Measurements from ENCODE around the gene ACAD9. TPM values are rescaled to one million over a fixed set of nuclear protein-coding genes. Genes with fewer than 3 reads are reported as not detected.
"Not testable (repeated sequence)": the region's sequence is repeated elsewhere in the genome, so short reads cannot be mapped to it uniquely, and the experiment has no call there.

ACAD9 gene
- total RNA-seq, 1 donor from 2014 or later, result 32.7 TPM

DNA sequence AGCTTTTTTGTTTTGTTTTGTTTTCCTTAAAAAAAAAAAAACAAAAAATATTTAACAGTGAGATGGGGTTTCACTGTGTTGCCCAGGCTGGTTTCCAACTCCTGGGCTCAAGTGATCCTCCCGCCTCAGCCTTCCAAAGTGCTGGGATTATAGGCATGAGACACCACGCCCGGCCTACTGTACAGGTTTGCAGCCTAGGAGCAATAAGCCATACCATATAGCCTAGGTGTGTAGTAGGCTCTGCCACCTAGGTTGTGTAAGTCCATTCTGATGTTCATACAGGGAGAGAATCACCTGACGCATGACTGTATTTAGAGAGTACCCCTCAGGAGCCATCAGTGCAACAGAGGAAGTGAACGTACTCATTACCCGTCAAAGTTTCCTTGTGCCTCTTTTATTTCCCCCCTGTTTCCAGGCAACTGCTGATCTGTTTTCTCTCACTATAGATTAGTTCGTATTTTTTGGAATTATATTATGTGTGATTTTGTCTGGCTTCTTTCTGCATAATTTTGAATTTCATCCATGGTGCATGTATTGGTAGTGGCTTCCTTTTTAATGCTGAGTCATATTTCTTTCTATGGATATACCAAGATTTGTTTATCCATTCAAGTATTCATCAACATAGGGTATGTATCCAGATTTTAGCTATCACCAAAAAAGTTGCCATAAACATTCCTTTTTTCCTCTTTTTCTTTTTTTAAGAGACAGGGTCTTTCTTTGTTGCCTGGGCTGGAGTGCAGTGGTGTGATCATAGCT lies 9.9 kb downstream of the ACAD9 start:
- no peak for DNase-seq (ENCODE audit: low read depth in 2 of 2)

- no peak for DNase-seq (ENCODE audit: low read depth in 2 of 2)
Measured at GRCh38 chr3:128895843-128896697, 16.6 kb downstream of the ACAD9 start.

DNA sequence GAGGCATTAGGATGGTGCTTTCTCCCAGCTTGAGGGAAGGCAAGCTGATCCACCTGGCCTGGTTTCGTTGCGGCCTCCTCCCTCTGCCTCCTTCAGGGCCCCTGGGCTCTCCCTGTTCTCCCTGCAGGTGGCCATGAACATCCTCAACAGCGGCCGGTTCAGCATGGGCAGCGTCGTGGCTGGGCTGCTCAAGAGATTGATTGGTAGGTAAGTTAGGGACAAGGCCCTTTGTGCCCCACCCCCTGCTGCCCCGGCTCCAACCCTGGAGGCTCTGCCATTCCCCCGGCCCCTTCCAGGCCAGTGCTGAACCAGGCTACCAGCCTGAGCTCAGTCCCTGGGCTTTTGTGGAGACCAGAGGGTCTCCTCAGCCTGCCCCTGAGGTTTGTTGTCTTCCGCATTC lies 23.0 kb downstream of the ACAD9 start:
- no peak for DNase-seq (ENCODE audit: low read depth in 2 of 2)

DNA sequence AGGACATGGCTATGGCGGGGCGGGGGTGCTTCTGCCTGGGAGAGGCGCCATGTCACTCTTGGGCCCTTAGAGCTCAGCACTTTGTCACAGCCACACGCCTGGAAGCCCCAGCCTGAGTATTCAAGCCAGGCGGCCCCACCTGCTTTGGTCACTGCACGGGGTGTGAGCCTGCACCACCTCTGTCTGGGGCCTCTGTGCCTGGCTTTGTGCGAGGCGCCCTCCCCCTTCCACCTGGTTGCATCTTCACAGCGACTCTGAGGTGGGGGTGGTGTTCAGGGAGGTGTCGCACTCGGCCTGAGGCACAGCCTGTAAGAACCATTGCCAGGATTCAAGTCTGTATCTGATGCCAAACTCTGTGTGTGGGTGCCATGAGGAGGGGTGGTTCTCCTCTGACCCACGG lies 24.1 kb downstream of the ACAD9 start:
- DNase-seq (ENCODE audit: low read depth in 2 of 2), result no peak

GRCh38 chr3:128906031-128906803 lies 26.8 kb downstream of the ACAD9 start:
- DNase-seq (ENCODE audit: low read depth in 2 of 2), result no peak

GRCh38 chr3:128906804-128907525 lies 27.5 kb downstream of the ACAD9 start:
- DNase-seq (ENCODE audit: low read depth in 2 of 2), result no peak

- no peak for DNase-seq (ENCODE audit: low read depth in 2 of 2)
Measured at GRCh38 chr3:128907706-128908445, 28.5 kb downstream of the ACAD9 start.

DNA sequence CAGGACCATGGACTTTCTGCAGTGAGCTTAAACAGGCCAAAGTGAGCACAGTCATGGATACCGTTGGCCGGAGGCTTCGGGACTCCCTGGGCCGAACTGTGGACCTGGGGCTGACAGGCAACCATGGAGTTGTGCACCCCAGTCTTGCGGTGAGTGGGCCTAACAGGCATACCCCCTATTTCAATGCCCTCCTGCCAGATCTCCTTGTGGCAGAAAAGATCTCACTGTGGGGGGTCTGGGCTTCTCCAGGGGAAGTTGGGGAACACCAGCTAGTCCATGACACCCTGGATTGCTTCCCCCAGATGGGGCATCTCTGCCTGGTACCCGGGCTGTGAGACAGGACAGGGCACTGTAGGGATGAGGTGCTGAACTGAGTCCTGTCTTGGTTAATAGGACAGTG lies 29.5 kb downstream of the ACAD9 start:
- no peak for DNase-seq (ENCODE audit: low read depth in 2 of 2)

DNA sequence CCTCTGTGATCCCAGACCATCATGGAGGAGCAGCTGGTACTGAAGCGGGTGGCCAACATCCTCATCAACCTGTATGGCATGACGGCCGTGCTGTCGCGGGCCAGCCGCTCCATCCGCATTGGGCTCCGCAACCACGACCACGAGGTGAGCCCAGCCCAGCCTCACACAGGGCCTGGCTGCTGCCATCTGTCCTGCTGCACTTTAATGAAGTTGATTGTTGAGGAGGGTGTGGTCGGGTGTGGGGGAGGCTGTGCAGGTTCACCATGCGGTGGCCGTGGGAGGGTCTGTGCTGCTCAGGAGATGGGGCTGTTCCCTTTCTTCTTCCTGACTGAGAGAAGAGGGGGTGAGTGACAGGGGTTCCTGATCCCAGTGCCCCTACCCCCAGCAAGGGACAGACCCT lies 30.6 kb downstream of the ACAD9 start:
- DNase-seq (ENCODE audit: low read depth in 2 of 2), result no peak

GRCh38 chr3:128911911-128912310 lies 32.5 kb downstream of the ACAD9 start:
- DNase-seq (ENCODE audit: low read depth in 2 of 2), result no peak

GRCh38 chr3:128914966-128915645 lies 35.7 kb downstream of the ACAD9 start:
- DNase-seq (ENCODE audit: low read depth in 2 of 2), result no peak

GRCh38 chr3:128917291-128917690 lies 37.9 kb downstream of the ACAD9 start:
- DNase-seq (ENCODE audit: low read depth in 2 of 2), result no peak

DNA sequence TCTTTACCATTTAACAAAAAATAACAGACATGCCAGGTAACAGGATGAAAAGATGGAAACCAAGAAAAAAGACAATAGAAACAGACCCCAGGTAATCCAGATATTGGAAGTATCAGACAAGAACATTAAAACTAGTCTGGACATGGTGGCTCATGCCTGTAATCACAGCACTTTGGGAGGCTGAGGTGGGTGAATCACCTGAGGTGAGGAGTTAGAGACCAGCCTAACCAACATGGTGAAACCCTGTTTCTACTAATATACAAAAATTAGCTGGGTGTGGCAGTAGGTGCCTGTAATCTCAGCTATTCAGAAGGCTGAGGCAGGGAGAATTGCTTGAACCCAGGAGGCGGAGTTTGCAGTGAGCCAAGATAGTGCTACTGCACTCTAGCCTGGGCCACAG lies 40.6 kb downstream of the ACAD9 start:
- DNase-seq (ENCODE audit: low read depth in 2 of 2), result no peak

DNA sequence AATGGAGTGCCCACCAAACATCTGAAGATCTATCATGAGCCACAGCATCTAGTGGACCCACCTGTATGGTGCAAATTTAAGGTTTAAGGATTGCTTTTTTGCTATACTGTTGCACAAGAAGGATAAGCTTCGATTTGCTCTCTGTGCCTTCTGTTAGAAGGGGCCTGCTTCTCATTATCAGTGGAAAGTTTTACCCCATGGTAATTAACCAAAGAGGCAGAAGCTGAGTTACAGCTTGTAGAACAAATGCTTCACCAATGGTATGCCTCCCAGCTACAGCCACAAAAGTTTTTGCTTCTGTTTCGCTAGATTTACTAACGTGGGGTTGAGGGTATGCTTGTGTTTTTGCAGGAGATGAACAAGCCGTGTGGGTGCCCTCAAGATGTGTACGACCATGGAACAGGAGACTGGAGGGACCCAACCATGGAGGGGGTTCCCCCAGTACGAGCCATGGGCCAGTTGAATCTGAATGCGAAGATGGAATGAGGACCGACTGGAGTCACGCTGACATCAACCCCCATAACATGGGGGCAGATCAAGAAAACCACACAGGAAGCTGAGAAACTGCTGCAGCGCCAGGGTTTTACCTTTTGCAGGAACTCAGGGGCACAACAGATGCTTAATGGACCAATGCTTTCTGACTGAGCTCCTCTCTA lies 43.5 kb downstream of the ACAD9 start:
- no peak for DNase-seq (ENCODE audit: low read depth in 2 of 2)

DNA sequence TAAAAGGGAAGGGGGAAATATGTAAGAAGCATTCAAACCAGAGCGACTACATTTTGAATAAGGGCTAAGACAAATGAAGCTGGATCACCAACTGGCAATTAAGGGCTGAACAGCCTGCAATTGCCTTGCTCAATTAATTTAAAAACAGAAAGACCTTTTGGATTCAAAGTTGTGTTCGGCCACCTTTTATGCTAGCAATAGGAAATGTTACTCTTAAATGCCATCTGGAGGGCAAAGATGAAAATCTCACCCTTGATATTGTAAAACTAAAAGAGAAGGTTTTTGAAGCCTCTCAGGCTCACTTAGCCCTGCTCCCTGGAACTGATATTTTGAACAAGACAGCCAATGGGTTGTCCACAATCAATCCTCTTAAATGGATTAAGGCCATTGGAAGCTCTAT lies 44.2 kb downstream of the ACAD9 start:
- DNase-seq (ENCODE audit: low read depth in 2 of 2), result no peak

DNA sequence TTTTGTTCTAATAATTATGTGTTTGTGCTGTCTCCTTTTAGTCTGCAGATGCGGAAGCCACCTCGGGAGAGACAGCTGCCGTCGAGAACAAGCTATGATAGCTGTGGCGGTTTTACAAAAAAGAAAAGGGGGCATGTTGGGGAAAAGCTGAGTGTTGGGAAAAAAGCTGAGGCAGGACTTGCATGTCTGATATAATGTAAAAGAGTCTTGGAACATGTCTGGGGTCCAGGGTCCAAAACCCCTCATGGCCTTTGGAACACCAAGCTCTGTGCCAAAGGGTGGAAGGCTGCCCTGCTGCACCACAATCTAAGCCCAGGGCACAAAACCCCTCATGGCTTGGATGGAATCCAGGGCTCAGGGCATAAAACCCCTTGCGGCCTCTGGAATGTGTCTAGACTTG lies 44.6 kb downstream of the ACAD9 start:
- not testable (repeated sequence) for DNase-seq (ENCODE audit: low read depth in 2 of 2)

GRCh38 chr3:128929364-128929763 lies 49.9 kb downstream of the ACAD9 start:
- DNase-seq (ENCODE audit: low read depth in 2 of 2), result no peak

DNA sequence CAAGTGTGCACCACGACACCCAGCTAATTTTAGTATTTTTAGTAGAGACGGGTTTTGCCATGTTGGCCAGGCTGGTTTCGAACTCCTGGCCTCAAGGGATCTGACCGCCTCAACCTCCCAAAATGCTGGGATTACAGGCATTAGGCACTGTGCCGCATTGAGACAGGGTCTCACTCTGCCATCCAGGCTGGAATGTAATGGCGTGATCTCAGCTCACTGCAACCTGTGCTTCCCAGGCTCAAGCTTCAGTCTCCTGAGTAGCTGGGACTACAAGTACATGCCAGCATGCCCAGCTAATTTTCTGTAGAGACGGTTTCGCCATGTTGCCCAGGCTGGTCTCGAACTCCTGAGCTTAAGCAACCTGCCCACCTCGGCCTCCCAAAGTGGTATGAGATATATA lies 51.6 kb downstream of the ACAD9 start:
- DNase-seq (ENCODE audit: low read depth in 2 of 2), result no peak

DNA sequence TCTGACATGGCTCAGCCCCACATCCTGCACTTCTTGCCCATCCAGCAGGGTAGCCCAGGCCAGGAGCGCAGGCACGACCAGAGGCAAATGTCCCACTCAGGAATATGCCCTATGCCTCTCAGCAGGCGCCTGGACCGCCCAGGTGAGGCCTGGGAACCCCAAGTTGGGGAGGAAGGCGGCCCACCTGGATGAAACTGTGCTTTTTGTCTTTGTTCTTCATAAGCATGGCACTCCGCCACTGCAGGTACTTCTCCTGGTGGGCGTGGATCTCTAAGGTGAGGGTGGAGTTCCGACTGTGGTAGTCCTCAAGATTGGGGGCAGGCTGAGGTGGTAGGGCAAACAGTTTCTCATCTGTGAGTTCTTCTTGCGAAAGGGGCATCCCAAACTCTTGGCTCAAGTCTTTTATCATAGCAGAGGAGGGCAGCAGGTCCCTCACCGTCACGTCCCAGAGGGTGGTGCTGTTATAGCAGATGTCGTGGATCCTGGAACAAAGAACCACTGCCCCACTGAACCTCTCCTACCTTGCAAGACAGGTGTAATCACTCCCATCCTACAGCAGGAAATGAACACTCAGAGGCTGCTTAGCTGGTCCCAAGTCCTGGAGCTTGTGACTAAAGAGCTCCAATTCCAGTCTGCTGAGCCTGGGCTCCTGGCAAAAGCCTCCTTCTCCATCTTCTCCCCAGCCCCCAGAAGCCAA lies 53.2 kb downstream of the ACAD9 start:
- no peak for DNase-seq (ENCODE audit: low read depth in 2 of 2)

Data from dermis microvascular lymphatic vessel endothelial cell (primary cell).